Vagina (tissue), 2 donors: ENCODE measurements around the gene SMAP1.

Source experiments
- CTCF ChIP-seq, 3 experiments: fragments of 450-650 bp in 2 of 3; fragments of 200-600 bp in 1 of 3; sonication (generic) in 1 of 3; IDR thresholded peaks; one replicate each; pipeline ENCODE4 v1.5.1; 2017 to 2019; ENCODE audit warnings: antibody characterized with exemption in 3 of 3, mild to moderate bottlenecking in 2 of 3, moderate library complexity in 2 of 3
- POLR2A ChIP-seq, 2 donors: fragments of 450-650 bp; IDR thresholded peaks; one replicate each; pipeline ENCODE4 v1.6.1; 2017; ENCODE audit warnings: antibody characterized with exemption in 2 of 2, mild to moderate bottlenecking in 2 of 2, moderate library complexity in 2 of 2

GRCh38 chr6:70680396-70680795 is 12.7 kb downstream of the SMAP1 start:
- TF ChIP-seq CTCF (IDR thresholded peaks at IDR 0.05) (no peak), POLR2A (IDR thresholded peaks at IDR 0.05) (no peak)
